IMR-90 (cell line): ENCODE results near the gene PRR19.

Experiments used
- BHLHE40 ChIP-seq: fragments of 150-350 bp; IDR thresholded peaks from 2 replicates; pipeline ENCODE4 v1.6.1; 2016; ENCODE audit warnings: mild to moderate bottlenecking, low read depth, low read length
- CEBPB ChIP-seq: IDR thresholded peaks from 2 replicates; pipeline ENCODE4 v1.6.1; 2012; ENCODE audit warnings: low read depth, low read length, improper control_type of control experiment
- CHD1 ChIP-seq: IDR thresholded peaks from 2 replicates; pipeline ENCODE4 v1.6.1; 2012; ENCODE audit warnings: low read depth, low read length, improper control_type of control experiment
- FOS ChIP-seq: fragments of 150-350 bp; IDR thresholded peaks from 2 replicates; pipeline ENCODE4 v1.6.1; 2016; ENCODE audit warnings: low read depth, low read length
- MAFK ChIP-seq: IDR thresholded peaks from 2 replicates; pipeline ENCODE4 v1.6.1; 2012; ENCODE audit warnings: low read depth, low read length, improper control_type of control experiment
- MXI1 ChIP-seq: IDR thresholded peaks from 2 replicates; pipeline ENCODE4 v1.6.1; 2012; ENCODE audit warnings: low read depth, mild to moderate bottlenecking, low read length, moderate library complexity, borderline replicate concordance
- NFE2L2 ChIP-seq: fragments of 150-350 bp; IDR thresholded peaks from 2 replicates; pipeline ENCODE4 v1.6.1; 2016; ENCODE audit warnings: low read depth, mild to moderate bottlenecking, low read length
- POLR2A ChIP-seq: IDR thresholded peaks from 2 replicates; pipeline ENCODE4 v1.6.1; 2012; ENCODE audit warnings: mild to moderate bottlenecking, low read depth, low read length
- RAD21 ChIP-seq: IDR thresholded peaks from 2 replicates; pipeline ENCODE4 v1.6.1; 2012; ENCODE audit warnings: low read length, improper control_type of control experiment
- RCOR1 ChIP-seq: IDR thresholded peaks from 2 replicates; pipeline ENCODE4 v1.6.1; 2012; ENCODE audit warnings: mild to moderate bottlenecking, low read length, improper control_type of control experiment; ENCODE audit not compliant: insufficient replicate concordance
- RFX5 ChIP-seq: IDR thresholded peaks from 2 replicates; pipeline ENCODE4 v1.8.0; 2012; ENCODE audit warnings: low read depth, mild to moderate bottlenecking, low read length, moderate library complexity
- SMC3 ChIP-seq: fragments of 150-350 bp; IDR thresholded peaks from 2 replicates; pipeline ENCODE4 v1.6.1; 2016; ENCODE audit warnings: low read depth, mild to moderate bottlenecking, antibody characterized with exemption, low read length, moderate library complexity
- TF ChIP-seq, protein P1 (sequence below): conservative IDR thresholded peaks from 2 replicates; pipeline ENCODE4 v1.5.1; 2012; ENCODE audit warnings: mild to moderate bottlenecking, low read depth, low read length, improper control_type of control experiment
- TF ChIP-seq, protein P2 (sequence below): fragments of 150-350 bp; IDR thresholded peaks from 2 replicates; pipeline ENCODE4 v1.6.1; 2017; ENCODE audit warnings: mild to moderate bottlenecking, antibody characterized with exemption, low read length, low read depth

DNA sequence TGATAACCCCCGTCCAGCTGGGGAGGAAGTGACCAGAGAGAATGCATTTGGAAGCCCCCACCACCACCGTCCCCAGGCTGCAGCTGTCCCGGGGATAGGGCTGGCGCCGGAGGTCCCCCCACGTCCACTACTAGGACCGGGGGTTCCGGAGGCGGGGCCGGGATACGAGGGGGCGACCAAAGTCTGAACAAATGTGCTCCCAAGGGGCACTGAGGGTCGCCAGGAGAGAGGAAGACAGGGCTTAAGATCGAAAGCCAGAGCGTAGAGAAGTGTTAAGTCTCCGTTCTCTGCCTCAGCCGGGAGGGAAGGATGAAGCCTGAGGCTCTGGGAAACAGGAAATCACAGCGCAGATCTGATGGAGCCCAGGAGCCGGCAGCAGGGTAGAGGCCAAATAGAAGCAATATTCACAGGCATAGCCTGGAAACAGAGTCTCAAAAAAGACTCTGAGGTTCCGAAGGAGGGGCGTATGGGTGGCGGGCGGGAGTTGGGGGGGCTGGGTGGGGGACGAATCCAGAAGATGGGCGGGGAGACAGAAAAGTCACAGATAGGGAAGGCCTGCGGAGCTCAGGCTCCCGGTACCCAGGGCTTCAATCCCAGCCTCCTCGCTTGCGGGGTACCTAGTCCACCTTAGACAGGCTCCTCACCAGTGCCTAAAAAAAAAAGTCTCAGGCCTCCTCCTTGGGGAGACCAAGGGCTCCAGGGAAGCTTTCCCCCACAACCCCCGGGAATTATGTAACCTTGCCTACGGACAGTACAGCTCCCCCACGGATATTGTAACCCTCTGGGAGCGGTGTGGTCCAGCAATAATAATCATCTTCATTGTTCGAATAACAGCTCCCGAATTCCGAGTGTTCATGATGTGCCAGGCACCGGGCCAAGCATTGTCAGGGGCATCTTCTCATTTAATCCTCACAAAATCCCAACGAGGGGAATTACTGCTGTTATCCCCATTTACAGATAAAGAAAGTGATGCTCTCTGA, 45.9 kb upstream of the PRR19 start:
- TF ChIP-seq CHD1 (no peak), RFX5 (no peak), BHLHE40 (no peak), RAD21 (no peak), POLR2A (no peak), MXI1 (no peak), MAFK (no peak), RCOR1 (no peak), FOS (no peak), NFE2L2 (no peak), CEBPB (no peak), SMC3 (no peak)
- TF ChIP-seq, protein P1, sequence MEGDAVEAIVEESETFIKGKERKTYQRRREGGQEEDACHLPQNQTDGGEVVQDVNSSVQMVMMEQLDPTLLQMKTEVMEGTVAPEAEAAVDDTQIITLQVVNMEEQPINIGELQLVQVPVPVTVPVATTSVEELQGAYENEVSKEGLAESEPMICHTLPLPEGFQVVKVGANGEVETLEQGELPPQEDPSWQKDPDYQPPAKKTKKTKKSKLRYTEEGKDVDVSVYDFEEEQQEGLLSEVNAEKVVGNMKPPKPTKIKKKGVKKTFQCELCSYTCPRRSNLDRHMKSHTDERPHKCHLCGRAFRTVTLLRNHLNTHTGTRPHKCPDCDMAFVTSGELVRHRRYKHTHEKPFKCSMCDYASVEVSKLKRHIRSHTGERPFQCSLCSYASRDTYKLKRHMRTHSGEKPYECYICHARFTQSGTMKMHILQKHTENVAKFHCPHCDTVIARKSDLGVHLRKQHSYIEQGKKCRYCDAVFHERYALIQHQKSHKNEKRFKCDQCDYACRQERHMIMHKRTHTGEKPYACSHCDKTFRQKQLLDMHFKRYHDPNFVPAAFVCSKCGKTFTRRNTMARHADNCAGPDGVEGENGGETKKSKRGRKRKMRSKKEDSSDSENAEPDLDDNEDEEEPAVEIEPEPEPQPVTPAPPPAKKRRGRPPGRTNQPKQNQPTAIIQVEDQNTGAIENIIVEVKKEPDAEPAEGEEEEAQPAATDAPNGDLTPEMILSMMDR = no peak
- TF ChIP-seq, protein P2, sequence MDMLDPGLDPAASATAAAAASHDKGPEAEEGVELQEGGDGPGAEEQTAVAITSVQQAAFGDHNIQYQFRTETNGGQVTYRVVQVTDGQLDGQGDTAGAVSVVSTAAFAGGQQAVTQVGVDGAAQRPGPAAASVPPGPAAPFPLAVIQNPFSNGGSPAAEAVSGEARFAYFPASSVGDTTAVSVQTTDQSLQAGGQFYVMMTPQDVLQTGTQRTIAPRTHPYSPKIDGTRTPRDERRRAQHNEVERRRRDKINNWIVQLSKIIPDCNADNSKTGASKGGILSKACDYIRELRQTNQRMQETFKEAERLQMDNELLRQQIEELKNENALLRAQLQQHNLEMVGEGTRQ = no peak
